Left lobe of liver (tissue), 2 donors: ENCODE data around the gene OR14A16. TPM values are rescaled to one million over a fixed set of nuclear protein-coding genes. Genes with fewer than 3 reads are reported as not detected.

ENCODE experiments used
- ATAC-seq: fragments of 200-7000 bp; cut with Tn5 transposase; one replicate; pipeline ENCODE4 v1.9.1; 2020; ENCODE audit warnings: mild to moderate bottlenecking, moderate library complexity
- DNase-seq: peaks from one replicate; pipeline ENCODE4 v3.0.0-alpha.2; 2020; ENCODE audit warnings: low spot score
- total RNA-seq: library from RNA; stranded (reverse); gene quantifications from one replicate; pipeline ENCODE4 v1.2.1, GENCODE V29; 2021
- donor health status: DM: no; HTN: no; CAD: no; lungs with moderate emphysema.
- donor health status: DM: no; HTN: yes; CAD: no.

Gene OR14A16
- total RNA-seq, 1 donor from 2014 or later = not detected

DNA sequence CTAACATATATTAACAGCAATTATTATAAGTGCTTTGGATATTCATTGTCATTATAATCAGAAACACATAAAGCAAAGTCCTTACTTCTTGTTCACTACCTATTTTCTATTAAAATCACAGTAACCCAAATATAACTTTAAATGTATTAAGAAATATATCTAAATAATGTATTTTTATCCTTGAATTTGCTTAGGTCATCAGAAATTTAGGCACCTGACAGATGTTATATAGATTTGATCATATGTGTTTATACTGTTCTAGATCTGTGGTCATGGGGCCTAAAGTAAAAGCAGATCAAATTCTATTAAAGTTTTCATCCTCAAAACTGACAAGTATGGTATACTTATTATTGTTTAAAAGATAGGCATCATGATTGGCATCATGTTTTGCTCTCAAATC lies 54.3 kb downstream of the OR14A16 start:
- ATAC-seq = no peak
- no peak for DNase-seq

Other genes with a start within 250 kb of the OR14A16 start
- not detected for gene OR2G2, start 235.8 kb downstream of the OR14A16 start, total RNA-seq
- not detected for gene OR2G3, start 218.5 kb downstream of the OR14A16 start, total RNA-seq
- gene OR13G1, start 144.4 kb downstream of the OR14A16 start, total RNA-seq = not detected
- gene OR6F1, start 107.5 kb downstream of the OR14A16 start, total RNA-seq = not detected
- gene OR14K1, start 85.5 kb downstream of the OR14A16 start, total RNA-seq = not detected
- not detected for gene OR14A2, start 76.0 kb downstream of the OR14A16 start, total RNA-seq
- not detected for gene OR1C1, start 63.6 kb downstream of the OR14A16 start, total RNA-seq
- not detected for gene OR11L1, start 17.8 kb upstream of the OR14A16 start, total RNA-seq
- gene TRIM58, start 33.1 kb upstream of the OR14A16 start, total RNA-seq = 0.18 TPM
- gene OR2W3, start 71.5 kb upstream of the OR14A16 start, total RNA-seq = not detected
- gene OR2T8, start 96.1 kb upstream of the OR14A16 start, total RNA-seq = not detected
- not detected for gene OR2AJ1, start 100.8 kb upstream of the OR14A16 start, total RNA-seq
- not detected for gene OR2L8, start 124.7 kb upstream of the OR14A16 start, total RNA-seq
- not detected for gene OR2AK2, start 141.1 kb upstream of the OR14A16 start, total RNA-seq
- gene OR2L5, start 189.5 kb upstream of the OR14A16 start, total RNA-seq = not detected
- gene OR2L2, start 206.0 kb upstream of the OR14A16 start, total RNA-seq = 0.05 TPM
- gene OR2L3, start 222.7 kb upstream of the OR14A16 start, total RNA-seq = not detected